Measurements from ENCODE around the gene GVQW3.

DNA sequence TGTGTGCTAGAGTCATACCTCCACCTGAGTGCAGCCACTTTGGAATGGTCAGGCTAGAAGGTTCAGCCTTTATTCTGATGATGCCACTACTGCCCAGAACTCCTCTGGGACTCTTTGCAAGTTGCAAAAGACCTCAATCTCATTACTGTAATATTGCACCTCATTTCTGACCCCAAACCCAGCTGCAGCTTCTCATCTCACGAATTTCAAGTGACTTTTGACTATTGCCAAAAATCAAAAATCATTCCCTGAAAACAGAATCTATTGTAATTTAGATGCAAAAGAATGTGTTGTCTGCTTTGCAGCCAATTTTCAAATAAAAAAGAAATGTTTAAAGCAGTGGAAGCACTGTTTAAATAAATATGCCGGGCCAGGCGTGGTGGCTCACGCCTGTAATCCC, 25.2 kb downstream of the GVQW3 start:
- no peak for TF ChIP-seq ZNF707 (tag by site-specific recombination; IDR thresholded peaks at IDR 0.05)
- TF ChIP-seq GFI1B (tag by site-specific recombination; IDR thresholded peaks at IDR 0.05): no peak
- no peak for TF ChIP-seq ZNF302 (tag by site-specific recombination; IDR thresholded peaks at IDR 0.05; ENCODE audit: low read depth)
- TF ChIP-seq, protein P1, sequence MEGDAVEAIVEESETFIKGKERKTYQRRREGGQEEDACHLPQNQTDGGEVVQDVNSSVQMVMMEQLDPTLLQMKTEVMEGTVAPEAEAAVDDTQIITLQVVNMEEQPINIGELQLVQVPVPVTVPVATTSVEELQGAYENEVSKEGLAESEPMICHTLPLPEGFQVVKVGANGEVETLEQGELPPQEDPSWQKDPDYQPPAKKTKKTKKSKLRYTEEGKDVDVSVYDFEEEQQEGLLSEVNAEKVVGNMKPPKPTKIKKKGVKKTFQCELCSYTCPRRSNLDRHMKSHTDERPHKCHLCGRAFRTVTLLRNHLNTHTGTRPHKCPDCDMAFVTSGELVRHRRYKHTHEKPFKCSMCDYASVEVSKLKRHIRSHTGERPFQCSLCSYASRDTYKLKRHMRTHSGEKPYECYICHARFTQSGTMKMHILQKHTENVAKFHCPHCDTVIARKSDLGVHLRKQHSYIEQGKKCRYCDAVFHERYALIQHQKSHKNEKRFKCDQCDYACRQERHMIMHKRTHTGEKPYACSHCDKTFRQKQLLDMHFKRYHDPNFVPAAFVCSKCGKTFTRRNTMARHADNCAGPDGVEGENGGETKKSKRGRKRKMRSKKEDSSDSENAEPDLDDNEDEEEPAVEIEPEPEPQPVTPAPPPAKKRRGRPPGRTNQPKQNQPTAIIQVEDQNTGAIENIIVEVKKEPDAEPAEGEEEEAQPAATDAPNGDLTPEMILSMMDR (tag by site-specific recombination; IDR thresholded peaks at IDR 0.05): no peak
- no peak for TF ChIP-seq MEIS1 (CRISPR knock-in tag; IDR thresholded peaks at IDR 0.05; ENCODE audit: borderline replicate concordance)
- TF ChIP-seq, protein P2, sequence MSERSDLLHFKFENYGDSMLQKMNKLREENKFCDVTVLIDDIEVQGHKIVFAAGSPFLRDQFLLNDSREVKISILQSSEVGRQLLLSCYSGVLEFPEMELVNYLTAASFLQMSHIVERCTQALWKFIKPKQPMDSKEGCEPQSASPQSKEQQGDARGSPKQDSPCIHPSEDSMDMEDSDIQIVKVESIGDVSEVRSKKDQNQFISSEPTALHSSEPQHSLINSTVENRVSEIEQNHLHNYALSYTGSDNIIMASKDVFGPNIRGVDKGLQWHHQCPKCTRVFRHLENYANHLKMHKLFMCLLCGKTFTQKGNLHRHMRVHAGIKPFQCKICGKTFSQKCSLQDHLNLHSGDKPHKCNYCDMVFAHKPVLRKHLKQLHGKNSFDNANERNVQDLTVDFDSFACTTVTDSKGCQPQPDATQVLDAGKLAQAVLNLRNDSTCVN (tag by site-specific recombination; optimal IDR thresholded peaks at IDR 0.05): no peak
- TF ChIP-seq, protein P3, sequence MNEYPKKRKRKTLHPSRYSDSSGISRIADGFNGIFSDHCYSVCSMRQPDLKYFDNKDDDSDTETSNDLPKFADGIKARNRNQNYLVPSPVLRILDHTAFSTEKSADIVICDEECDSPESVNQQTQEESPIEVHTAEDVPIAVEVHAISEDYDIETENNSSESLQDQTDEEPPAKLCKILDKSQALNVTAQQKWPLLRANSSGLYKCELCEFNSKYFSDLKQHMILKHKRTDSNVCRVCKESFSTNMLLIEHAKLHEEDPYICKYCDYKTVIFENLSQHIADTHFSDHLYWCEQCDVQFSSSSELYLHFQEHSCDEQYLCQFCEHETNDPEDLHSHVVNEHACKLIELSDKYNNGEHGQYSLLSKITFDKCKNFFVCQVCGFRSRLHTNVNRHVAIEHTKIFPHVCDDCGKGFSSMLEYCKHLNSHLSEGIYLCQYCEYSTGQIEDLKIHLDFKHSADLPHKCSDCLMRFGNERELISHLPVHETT (tag by site-specific recombination; IDR thresholded peaks at IDR 0.05): no peak
- TF ChIP-seq, protein P4, sequence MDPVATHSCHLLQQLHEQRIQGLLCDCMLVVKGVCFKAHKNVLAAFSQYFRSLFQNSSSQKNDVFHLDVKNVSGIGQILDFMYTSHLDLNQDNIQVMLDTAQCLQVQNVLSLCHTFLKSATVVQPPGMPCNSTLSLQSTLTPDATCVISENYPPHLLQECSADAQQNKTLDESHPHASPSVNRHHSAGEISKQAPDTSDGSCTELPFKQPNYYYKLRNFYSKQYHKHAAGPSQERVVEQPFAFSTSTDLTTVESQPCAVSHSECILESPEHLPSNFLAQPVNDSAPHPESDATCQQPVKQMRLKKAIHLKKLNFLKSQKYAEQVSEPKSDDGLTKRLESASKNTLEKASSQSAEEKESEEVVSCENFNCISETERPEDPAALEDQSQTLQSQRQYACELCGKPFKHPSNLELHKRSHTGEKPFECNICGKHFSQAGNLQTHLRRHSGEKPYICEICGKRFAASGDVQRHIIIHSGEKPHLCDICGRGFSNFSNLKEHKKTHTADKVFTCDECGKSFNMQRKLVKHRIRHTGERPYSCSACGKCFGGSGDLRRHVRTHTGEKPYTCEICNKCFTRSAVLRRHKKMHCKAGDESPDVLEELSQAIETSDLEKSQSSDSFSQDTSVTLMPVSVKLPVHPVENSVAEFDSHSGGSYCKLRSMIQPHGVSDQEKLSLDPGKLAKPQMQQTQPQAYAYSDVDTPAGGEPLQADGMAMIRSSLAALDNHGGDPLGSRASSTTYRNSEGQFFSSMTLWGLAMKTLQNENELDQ (tag by site-specific recombination; IDR thresholded peaks at IDR 0.05; ENCODE audit: low read depth): no peak
- no peak for TF ChIP-seq ZNF660 (tag by site-specific recombination; IDR thresholded peaks at IDR 0.05)
- TF ChIP-seq, protein P5, sequence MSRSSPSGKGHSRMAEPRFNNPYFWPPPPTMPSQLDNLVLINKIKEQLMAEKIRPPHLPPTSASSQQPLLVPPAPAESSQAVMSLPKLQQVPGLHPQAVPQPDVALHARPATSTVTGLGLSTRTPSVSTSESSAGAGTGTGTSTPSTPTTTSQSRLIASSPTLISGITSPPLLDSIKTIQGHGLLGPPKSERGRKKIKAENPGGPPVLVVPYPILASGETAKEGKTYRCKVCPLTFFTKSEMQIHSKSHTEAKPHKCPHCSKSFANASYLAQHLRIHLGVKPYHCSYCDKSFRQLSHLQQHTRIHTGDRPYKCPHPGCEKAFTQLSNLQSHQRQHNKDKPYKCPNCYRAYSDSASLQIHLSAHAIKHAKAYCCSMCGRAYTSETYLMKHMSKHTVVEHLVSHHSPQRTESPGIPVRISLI (tag by site-specific recombination; IDR thresholded peaks at IDR 0.05): no peak
- TF ChIP-seq, protein P6, sequence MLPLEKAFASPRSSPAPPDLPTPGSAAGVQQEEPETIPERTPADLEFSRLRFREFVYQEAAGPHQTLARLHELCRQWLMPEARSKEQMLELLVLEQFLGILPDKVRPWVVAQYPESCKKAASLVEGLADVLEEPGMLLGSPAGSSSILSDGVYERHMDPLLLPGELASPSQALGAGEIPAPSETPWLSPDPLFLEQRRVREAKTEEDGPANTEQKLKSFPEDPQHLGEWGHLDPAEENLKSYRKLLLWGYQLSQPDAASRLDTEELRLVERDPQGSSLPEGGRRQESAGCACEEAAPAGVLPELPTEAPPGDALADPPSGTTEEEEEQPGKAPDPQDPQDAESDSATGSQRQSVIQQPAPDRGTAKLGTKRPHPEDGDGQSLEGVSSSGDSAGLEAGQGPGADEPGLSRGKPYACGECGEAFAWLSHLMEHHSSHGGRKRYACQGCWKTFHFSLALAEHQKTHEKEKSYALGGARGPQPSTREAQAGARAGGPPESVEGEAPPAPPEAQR (tag by site-specific recombination; IDR thresholded peaks at IDR 0.05): no peak
- no peak for TF ChIP-seq YY1 (tag by site-specific recombination; IDR thresholded peaks at IDR 0.05)
- TF ChIP-seq MYNN (tag by site-specific recombination; IDR thresholded peaks at IDR 0.05; ENCODE audit: borderline replicate concordance): no peak
